H1 (cell line): ENCODE results near the gene ASTL.

Experiments used
- BACH1 ChIP-seq: IDR thresholded peaks from 2 replicates; pipeline ENCODE4 v1.6.1; 2012; ENCODE audit warnings: low read length, improper control_type of control experiment
- CHD2 ChIP-seq: IDR thresholded peaks from 2 replicates; pipeline ENCODE4 v1.6.1; 2012; ENCODE audit warnings: low read length, improper control_type of control experiment
- CTCF ChIP-seq, 3 experiments: IDR thresholded peaks; 1 replicate in 2 of 3; 2 replicates in 1 of 3; pipeline versions ENCODE4 v1.5.1 to v1.6.1; 2011; ENCODE audit warnings: low read length in 3 of 3, mild to moderate bottlenecking in 3 of 3, inconsistent platforms in 2 of 3, low read depth in 1 of 3, moderate library complexity in 1 of 3; ENCODE audit not compliant: insufficient read depth in 1 of 3; ENCODE audit errors: control extremely low read depth in 1 of 3
- JUND ChIP-seq: IDR thresholded peaks from 2 replicates; pipeline ENCODE4 v1.6.1; 2011; ENCODE audit warnings: mild to moderate bottlenecking, improper control_type of control experiment, low read length
- RAD21 ChIP-seq, 2 experiments: IDR thresholded peaks in 1 of 2; conservative IDR thresholded peaks in 1 of 2; 2 replicates each; pipeline ENCODE4 v1.6.1; 2011; ENCODE audit warnings: low read depth in 2 of 2, low read length in 2 of 2, improper control_type of control experiment in 1 of 2, inconsistent platforms in 1 of 2, mild to moderate bottlenecking in 1 of 2, moderate library complexity in 1 of 2
- SIN3A ChIP-seq, 2 experiments: IDR thresholded peaks in 1 of 2; conservative IDR thresholded peaks in 1 of 2; 2 replicates each; pipeline ENCODE4 v1.6.1; 2011 to 2012; ENCODE audit warnings: low read length in 2 of 2, improper control_type of control experiment in 1 of 2, low read depth in 1 of 2, mild to moderate bottlenecking in 1 of 2
- SIRT6 ChIP-seq: IDR thresholded peaks from one replicate; pipeline ENCODE4 v1.7.1; 2012; ENCODE audit warnings: low read length, inconsistent platforms

- TF ChIP-seq CTCF (IDR thresholded peaks at IDR 0.05; ENCODE audit: control extremely low read depth in 1 of 3, insufficient read depth in 1 of 3, low read depth in 1 of 3, low read length in 3 of 3) (no peak), CHD2 (no peak), SIN3A (conservative IDR thresholded peaks at IDR 0.05 in 1 of 2, IDR thresholded peaks at IDR 0.05 in 1 of 2; ENCODE audit: low read depth in 1 of 2, low read length in 2 of 2) (no peak), RAD21 (IDR thresholded peaks at IDR 0.05 in 1 of 2, conservative IDR thresholded peaks at IDR 0.05 in 1 of 2; ENCODE audit: low read depth in 2 of 2, low read length in 2 of 2) (no peak), JUND (no peak), BACH1 (no peak), SIRT6 (no peak)
Observed at GRCh38 chr2:96115631-96116423, 22.5 kb downstream of the ASTL start.
